Pulmonary artery endothelial cell (primary cell): ENCODE data around the gene RAB39B. TPM values are rescaled to one million over a fixed set of nuclear protein-coding genes. Genes with fewer than 3 reads are reported as not detected.
"Not testable (repeated sequence)": the region's sequence is repeated elsewhere in the genome, so short reads cannot be mapped to it uniquely, and the experiment has no call there.

Experiments used
- DNase-seq: peaks from one replicate; pipeline ENCODE4 v3.0.0-alpha.2; 2011; ENCODE audit warnings: low read depth, low spot score
- total RNA-seq: library from RNA; depleted of rRNA; stranded (reverse); fragments of >200 nt; gene quantifications from 2 replicates; pipeline ENCODE4 v1.2.3, GENCODE V29; 2014

The RAB39B gene, protein sequence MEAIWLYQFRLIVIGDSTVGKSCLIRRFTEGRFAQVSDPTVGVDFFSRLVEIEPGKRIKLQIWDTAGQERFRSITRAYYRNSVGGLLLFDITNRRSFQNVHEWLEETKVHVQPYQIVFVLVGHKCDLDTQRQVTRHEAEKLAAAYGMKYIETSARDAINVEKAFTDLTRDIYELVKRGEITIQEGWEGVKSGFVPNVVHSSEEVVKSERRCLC
- 0.07 TPM in 1 of 2 replicates, not detected in the other for total RNA-seq

DNA sequence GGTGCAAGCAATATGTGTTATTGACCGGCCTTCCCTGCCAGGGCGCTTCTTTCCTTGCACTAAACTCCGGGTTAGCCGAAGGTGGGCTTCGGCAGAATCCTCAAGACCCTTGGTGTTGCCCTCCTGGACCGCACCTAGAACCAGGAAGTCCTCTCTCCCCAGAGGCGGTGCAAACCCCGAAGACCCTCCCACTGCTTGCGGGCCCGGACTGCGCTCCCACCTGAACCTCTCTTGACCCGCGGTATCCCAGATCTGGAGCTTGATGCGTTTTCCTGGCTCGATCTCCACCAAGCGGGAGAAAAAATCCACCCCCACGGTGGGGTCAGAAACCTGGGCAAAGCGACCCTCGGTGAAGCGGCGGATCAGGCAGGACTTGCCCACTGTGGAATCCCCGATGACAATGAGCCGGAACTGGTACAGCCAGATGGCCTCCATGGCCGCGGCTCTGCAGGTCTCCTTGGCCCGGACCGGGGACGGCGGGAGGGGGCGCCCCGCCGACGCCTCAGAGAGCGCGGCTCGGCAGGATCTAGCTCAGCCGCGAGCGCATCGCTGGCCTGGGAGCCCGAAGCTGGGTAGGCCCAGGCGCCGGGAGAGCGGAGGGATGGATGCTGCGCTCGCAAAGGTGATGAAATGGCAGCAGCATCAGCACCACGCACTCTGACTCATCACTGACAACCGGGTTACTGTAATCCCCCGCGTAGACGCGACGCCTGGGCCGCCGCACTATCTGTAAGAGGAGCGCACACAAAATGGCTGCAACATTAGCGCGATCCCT is at the start of gene RAB39B:
RAB39B (minus strand) TSS at position 638 of the 775 bp plus-strand sequence; CDS start at position 435, 203 bp downstream.
- DNase-seq: no peak

DNA sequence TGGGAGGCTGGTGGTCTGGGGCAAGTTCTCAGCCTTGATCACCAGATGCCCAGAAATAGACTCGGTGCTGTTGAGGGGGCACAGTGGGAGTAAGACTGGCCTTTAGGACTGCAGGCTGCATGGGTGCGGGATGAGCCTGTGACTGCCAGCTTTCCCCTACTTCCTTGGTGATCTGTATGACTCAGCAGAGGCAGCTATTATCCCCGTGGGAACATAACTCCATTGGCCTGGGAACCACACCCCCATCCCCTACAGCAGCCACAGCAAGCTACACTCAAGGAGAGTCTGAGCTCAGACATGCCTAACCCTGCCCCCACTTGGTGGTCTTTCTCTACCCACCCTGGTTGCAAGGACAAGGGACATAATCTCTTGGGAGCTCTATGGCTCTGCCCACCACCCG is 49.5 kb upstream of the RAB39B start:
- DNase-seq: no peak

DNA sequence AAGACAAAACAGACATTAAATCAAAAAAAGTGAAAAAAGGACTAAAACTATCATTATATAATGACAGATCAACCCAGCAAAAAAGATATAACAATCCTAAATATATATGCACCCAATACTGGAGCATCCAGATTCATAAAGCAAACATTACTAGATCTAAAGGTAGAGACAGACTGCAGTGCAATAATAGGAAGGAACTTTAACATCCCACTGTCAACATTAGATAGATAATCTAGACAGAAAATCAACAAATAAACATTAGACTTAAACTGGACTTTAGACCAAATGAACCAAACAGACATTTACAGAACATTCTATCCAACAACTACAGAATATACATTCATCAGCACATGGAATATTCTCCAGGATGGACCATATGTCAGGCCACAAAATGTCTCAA is 29.5 kb upstream of the RAB39B start:
- no peak for DNase-seq

DNA sequence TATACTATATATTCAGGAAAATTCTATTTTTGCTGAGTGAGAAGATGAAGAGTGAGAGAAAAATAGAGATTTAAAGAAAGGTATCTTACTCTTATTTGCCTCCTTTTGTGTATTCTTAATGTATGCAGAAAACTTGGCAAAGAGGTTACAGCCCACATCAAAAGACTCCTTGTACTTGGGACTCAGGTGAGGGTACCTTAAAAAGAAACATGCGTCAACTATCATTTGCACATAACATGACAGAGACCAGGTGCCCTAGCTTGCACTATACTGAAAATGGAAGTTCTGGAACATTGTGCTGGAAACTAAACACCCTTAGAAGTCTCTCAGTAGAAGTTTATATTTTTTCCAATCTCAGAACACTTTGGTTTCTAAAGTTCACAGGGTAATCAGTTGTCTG is 15.6 kb upstream of the RAB39B start:
- no peak for DNase-seq

DNA sequence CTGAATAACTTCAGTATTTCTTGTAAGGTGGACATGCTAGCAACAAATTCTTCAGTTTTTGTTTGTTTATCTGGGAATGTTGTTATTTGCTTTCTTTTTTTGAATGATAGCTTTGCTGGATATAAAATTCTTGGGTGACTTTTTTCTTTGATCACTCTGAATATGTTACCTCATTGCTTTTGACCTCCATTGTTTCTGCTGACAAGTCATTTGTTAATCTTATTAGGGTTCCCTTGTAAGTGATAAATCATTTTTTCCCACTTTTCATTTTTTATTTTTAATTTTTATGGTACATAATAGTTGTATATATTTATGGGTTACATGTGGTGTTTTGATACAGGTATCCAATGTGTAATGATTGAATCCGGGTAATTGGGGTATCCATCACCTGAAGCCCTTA is 6.7 kb upstream of the RAB39B start:
- DNase-seq: no peak

DNA sequence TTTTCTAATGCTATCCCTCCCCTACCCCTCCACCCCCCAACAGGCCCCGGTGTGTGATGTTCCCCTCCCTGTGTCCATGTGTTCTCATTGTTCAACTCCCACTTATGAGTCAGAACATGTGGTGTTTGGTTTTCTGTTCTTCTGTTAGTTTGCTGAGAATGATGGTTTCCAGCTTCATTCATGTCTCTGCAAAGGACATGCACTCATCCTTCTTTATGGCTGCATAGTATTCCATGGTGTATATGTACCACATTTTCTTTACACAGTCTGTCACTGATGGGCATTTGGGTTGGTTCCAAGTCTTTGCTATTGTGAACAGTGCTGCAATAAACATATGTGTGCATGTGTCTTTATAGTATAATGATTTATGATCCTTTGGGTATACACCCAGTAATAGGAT is 3.7 kb upstream of the RAB39B start:
- DNase-seq: not testable (repeated sequence)

DNA sequence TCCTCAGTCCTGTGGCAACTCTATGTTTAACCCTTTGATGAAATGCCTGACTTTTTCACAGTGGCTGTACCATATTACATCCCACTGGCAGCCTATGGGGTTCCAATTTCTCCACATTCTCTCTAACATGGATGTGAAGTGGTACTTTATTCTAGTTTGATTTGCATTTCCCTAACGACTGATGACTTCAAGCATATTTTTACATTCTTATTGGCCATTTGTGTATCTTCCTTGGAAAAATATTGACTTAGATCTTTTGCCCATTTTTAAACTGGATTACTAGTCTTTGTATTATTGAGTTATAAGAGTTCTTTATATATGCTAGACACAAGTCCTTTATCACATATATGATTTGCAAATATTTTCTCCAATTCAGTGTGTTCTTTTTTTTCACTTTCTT is 2.1 kb upstream of the RAB39B start:
- DNase-seq: no peak

DNA sequence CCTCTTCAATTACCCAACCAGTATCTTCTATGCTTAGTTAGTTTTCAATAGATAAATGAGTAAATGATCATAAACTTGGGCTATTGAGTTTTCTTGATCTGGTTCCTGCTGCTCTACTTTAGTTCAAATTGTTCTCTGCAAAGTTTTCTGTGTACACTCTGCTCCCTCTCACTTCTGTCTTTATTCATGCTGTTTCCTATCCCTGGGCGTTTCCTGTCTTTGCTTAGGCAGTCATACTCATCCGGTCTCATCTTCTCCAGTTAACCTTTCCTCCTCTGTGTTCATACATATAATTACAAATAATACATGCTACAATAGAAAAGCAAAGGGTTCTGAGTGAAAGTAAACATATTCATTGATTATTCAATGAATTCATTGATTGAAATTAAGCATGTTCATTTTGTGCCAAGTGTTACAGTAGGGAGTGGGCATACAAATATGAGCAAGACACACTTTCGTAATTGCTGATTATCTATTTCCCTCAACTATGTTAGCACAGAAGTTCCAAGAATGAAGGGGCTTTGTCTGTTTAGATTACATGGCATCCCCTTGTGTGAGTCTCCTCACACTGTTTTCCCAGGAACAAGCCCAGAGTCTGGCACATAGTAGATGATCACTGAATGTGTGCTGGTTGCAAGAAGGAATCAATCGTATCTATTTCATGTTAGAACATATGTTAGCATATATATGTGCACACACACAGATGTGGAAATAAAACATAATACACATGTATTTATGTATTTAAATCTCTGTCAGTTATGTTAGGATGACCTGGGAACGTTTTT is 1.1 kb downstream of the RAB39B start:
- DNase-seq: no peak

DNA sequence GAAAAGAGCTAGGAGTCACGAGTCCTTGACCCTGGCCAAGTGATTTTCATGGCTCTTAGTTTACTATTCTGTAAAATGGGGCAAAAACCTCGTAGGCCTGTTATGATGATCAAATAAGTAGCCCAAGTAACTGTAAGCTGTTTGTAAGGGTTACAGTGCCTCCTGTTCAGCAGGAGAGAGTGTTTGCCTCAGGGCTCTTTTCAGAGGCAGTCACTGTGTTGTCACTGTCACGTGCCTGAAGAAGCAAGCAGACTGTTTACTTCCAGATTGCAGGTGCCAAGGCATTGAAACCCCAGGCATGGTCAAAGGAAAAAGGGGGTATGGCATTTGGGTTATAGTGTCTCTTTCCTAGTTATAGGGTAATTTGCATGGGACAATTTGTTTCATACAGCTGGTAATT is 4.5 kb downstream of the RAB39B start:
- DNase-seq: no peak

DNA sequence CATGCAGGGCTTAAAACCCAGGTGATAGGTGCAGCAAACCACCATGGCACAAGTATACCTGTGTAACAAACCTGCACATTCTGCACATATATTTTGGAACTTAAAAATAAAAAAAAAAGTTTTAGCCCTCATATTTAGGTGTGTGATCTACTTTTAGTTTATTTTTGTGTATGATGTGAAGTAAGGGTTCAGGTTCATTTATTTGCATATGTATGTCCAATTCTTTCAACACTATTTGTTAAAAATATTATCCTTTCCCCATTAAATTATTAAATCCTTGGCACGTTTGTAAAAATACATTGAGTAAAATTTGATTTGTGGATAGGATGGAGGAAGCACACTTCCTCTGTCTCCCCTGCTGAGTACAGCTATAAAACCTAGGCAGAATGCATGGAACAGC is 12.9 kb downstream of the RAB39B start:
- no peak for DNase-seq

DNA sequence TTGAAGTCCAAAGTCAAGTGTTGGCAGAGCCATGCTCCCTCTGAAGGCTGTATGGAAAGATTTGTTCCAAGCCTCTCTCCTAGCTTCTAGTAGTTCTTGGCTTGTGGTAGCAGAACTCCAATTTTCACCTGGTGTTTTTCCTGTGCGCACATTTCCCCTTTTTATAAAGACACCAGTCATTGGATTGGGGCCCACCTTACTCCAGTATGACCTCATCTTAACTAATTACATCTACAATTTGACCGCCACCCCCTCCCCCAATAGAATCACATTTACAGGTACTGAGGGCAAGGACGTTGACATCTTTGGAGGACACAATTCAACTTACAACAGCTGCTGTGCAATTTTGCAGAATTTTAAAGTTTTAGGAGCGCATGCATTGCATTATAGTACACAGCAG is 16.8 kb downstream of the RAB39B start:
- DNase-seq: no peak

DNA sequence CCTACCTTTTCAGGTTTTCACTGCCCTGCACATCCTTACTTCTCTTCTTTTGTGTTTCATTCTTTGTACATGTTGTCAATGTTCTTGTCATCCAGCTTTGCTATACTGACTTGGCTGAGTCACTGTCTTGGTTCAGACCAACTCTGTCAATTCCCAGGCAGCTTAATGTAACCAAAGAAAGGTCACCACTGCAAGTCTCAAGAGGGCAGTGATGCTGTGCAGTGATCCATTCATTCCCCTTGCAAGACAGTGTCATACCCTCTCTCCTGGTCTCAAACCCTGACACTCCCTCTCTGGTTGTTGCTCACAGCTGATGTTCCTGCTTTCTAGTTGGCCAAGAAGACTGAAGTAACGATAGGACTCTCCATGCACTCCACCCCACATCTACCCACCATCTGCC is 17.5 kb downstream of the RAB39B start:
- no peak for DNase-seq

DNA sequence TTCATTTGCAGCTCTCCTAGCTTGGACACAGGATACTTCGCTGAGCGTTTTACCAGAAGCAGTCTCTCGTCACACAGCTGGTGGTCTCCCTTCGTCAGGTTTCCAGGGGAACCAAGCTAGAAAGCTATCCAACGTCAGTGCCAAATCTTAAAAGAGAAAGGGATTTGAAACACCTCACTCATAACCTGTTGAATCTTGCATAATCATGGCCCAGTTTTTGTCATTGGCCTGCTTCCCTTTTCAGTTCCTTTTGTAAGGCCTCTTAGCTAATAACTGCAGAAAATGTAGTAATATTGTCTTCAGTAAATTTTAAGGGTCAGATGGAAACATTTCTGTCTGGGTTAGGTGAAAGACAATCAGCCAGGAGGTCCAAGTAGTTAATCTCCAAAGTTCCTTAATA is 22.0 kb downstream of the RAB39B start:
- no peak for DNase-seq

DNA sequence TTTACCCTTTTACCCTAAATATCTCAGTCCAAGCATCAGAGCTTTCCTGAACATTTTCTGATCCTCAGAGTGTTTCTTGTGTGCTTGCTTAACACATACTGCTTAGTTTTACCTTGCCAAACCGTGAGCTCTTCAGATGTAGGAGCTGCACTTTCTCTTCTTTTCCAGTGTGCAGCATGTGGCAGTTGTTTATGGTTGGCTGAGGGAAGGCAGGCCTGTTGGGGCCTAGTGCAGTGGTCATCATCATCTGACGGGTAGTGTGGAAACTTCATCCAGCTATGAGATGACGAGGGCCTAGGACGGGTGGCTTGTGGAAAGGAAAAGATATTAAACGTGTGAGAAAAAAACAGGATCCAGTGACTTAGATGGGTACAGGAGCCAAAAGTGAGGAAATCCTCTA is 26.6 kb downstream of the RAB39B start:
- no peak for DNase-seq

DNA sequence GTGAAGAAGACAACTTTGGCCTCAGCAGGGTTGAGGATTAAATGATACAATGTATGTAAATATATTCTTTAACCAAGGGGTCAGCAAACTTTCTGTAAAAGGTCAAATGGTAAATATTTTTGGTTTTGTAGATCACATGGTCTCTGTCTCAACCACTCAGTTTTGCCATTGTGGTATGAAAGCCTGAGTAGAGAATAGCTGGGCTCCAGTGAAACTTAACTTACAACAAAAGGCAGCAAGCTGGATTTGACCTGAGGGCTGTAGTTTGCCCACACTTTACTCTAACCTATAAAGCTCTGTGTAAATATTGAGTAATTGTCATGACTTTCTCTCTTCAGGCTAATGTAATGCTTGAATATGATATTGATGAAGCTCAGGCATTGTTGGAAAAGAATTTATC is 28.4 kb downstream of the RAB39B start:
- no peak for DNase-seq

DNA sequence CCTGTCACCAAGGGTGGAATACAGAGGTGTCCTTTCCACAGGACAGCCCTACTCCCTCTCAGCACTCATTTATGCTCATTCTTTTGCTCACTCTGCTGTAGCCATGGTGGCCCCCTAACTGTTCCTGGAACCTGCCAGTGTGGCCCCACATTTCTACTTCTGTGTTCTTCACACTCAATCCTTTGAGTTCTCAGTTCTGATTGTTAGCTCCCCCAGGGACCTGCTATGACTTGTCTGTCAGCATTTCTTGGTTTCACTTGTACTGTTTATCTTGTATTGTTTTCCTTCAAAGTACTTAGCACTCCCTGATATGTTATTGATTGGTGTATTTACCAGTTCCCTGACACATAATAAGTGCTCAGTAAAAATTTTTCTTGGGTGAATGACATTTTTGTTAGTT is 33.1 kb downstream of the RAB39B start:
- no peak for DNase-seq

DNA sequence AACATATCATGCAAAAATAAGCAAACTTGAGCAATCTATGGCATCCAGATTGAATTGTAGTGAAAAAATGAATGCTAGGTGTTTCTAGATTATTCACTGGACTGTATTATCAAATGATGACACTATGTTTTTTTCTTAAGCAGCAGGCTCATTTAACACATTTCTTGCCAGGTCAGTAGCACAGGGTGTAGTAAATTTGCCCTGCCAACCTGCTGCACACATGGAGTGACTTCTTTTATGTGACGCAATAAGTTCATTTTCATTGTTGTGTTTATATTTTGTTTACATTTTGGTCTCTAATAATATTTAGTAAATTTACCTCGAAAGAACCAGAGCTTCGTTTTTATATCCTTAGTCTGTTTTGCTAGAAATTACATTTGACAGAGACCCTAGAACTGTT is 38.5 kb downstream of the RAB39B start:
- DNase-seq: no peak

DNA sequence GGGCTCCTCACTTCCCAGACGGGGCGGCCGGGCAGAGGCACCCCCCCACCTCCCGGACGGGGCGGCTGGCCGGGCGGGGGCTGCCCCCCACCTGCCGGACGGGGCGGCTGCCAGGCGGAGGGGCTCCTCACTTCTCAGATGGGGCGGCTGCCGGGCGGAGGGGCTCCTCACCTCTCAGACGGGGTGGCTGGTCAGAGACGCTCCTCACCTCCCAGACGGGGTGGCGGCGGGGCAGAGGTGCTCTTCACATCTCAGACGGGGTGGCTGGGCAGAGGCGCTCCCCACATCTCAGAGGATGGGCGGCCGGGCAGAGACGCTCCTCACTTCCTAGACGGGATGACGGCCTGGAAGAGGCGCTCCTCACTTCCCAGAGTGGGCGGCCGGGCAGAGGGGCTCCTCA is 40.5 kb downstream of the RAB39B start:
- DNase-seq: not testable (repeated sequence)

DNA sequence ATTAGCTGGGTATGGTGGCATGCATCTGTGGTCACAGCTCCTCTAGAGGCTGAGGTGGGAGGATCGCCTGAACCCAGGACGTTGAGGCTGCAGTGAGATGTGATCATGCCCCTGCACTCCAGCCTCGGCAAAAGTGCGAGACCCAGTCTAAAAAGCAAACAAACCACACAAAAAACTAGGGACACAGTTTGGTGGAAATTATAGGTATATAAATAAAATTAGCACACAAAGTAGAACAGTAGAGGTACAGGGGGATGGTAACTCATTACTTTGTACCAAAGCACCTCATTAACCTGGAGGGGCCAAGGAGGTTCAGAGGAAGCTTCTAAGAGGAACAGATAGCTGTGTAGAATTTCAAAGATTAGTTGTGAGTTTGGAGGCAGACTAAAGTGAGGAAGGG is 42.9 kb downstream of the RAB39B start:
- no peak for DNase-seq

DNA sequence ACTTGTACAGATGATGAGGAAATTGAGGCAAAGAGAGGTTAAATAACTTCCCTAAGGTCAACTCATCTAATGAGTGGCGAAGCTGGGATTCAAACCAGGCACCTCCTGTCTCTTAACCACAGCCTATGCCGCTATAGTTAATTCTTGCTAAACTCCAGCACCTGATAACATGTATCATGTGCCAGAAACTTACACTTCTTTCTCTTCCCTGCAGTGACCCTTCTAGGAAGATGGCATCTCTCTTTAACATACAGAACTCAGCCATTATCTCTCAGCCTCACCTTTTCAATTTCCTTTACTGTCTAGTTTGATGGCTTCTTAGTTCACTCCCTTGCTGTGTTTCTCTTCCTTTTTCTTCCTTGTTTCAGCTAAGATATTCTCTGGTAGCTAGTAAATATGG is 45.5 kb downstream of the RAB39B start:
- DNase-seq: no peak

DNA sequence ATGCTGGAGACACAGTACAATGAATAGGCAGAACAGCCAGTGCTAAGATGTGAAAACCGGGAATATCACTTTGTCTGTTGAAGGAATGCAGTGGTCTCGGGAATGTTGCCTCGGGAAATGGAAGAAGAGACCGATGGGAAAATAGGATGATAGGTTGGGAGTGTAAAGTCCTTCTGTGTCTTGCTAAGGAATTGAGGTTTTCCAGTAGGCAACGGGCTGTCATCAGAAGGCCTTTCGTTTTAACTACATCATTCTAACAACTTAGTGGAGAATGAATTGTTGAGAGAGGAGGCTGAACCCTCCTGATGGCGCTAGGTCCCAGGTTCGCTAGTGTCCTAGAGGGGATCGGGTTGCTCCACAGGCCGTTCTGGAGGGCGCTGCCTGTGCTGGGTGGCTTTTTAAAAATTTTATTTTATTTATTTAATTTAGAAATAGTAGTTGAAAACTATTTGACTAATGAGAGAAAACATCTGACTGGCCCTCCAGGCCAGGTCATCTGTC is 47.3 kb downstream of the RAB39B start:
- no peak for DNase-seq
